Measurements from ENCODE around the gene SLC27A4.
A peak's percentile ranks its signal among the peaks of the same experiment; 100 is the strongest.

Gene SLC27A4

GRCh38 chr9:128393970-128394369, 53.6 kb downstream of the SLC27A4 start:
- H3K4me1 Mint-ChIP-seq (ENCODE audit: low read depth) = peaks cover 16% of the 10 kb centered on the region
- H3K27me3 Mint-ChIP-seq = peaks cover 16% of the 10 kb centered on the region
- H3K4me3 Mint-ChIP-seq = no peak overlapping the region
- intact Hi-C loops (cut with micrococcal nuclease) = no loop called here
- H3K9me3 Mint-ChIP-seq = no peaks in the 10 kb centered on the region
- no peak overlapping the region for H3K27ac Mint-ChIP-seq
- peaks cover 49% of the 10 kb centered on the region for H3K36me3 Mint-ChIP-seq (ENCODE audit: low read depth)

GRCh38 chr9:128394379-128395168, 54.2 kb downstream of the SLC27A4 start:
- Mint-ChIP-seq H3K4me3 (no peak overlapping the region), H3K4me1 (ENCODE audit: low read depth) (peaks cover 16% of the 10 kb centered on the region), H3K36me3 (ENCODE audit: low read depth) (peaks cover 43% of the 10 kb centered on the region), H3K27ac (no peak overlapping the region), H3K9me3 (no peaks in the 10 kb centered on the region), H3K27me3 (peaks cover 16% of the 10 kb centered on the region)
- intact Hi-C loops (cut with micrococcal nuclease) = no loop called here

GRCh38 chr9:128396970-128397613, 56.8 kb downstream of the SLC27A4 start:
- peaks cover 19% of the 10 kb centered on the region for H3K27me3 Mint-ChIP-seq
- peak overlapping the region; percentile 14 for H3K27ac Mint-ChIP-seq
- H3K36me3 Mint-ChIP-seq (ENCODE audit: low read depth) = peaks cover 18% of the 10 kb centered on the region
- peak overlapping the region; percentile 10 for H3K4me3 Mint-ChIP-seq
- H3K9me3 Mint-ChIP-seq = no peaks in the 10 kb centered on the region
- peaks cover 16% of the 10 kb centered on the region for H3K4me1 Mint-ChIP-seq (ENCODE audit: low read depth)
- intact Hi-C loops (cut with micrococcal nuclease) = no loop called here

- Mint-ChIP-seq H3K36me3 (ENCODE audit: low read depth) (peaks cover 11% of the 10 kb centered on the region), H3K27me3 (peaks cover 19% of the 10 kb centered on the region), H3K9me3 (no peaks in the 10 kb centered on the region), H3K27ac (no peak overlapping the region), H3K4me1 (ENCODE audit: low read depth) (peaks cover 16% of the 10 kb centered on the region), H3K4me3 (no peak overlapping the region)
- intact Hi-C loops (cut with micrococcal nuclease) = no loop called here
These were observed 57.5 kb downstream of the SLC27A4 start for GRCh38 chr9:128397831-128398230.

DNA sequence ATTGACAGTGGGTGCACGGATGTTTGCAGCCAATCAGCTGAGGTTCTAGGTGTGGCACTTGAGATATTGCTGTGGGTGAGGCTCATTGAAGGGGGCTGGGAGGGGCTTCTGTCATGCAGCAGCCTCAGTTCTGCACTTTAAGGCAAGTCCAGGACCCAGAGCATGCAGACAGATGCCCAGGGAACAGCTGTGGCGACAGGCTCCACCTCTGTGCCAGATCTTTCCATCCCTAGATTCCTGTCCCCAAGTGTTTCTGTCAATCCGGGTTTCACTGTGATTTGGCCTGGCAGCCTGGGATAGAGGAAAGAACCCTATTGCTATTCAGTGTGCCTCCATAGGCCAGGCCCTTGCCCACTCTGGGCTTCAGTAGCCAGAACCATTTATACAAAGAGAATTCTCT, 59.5 kb downstream of the SLC27A4 start:
- H3K27me3 Mint-ChIP-seq = peaks cover 16% of the 10 kb centered on the region
- no peak overlapping the region for H3K4me3 Mint-ChIP-seq
- intact Hi-C loops (cut with micrococcal nuclease) = no loop called here
- H3K36me3 Mint-ChIP-seq (ENCODE audit: low read depth) = no peaks in the 10 kb centered on the region
- no peaks in the 10 kb centered on the region for H3K9me3 Mint-ChIP-seq
- H3K27ac Mint-ChIP-seq = no peak overlapping the region
- H3K4me1 Mint-ChIP-seq (ENCODE audit: low read depth) = peaks cover 16% of the 10 kb centered on the region

DNA sequence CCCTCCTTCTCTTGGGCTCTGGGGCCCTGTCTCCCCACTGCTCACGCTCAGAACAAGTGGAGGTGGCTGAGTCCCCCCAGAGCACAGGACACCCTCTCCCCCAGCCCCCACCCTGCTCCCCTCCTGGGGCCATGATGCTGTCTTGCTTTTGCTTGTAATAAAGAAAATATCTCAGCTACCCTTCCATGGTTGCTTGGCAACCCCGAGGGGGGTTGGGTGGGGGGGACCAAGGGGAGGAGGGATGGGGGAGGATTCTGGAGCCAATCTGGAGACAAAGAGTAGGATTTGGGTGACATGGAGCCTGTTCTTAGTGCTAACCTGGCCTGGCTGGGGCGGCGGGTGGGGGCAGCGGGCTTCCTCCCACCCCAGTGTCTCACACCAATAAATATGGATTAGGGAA, 64.2 kb downstream of the SLC27A4 start:
- H3K4me1 Mint-ChIP-seq (ENCODE audit: low read depth) = peaks cover 4% of the 10 kb centered on the region
- no peak overlapping the region for H3K27ac Mint-ChIP-seq
- H3K36me3 Mint-ChIP-seq (ENCODE audit: low read depth) = no peaks in the 10 kb centered on the region
- no peaks in the 10 kb centered on the region for H3K9me3 Mint-ChIP-seq
- intact Hi-C loops (cut with micrococcal nuclease) = no loop called here
- H3K27me3 Mint-ChIP-seq = peaks cover 24% of the 10 kb centered on the region
- no peak overlapping the region for H3K4me3 Mint-ChIP-seq

- Mint-ChIP-seq H3K9me3 (no peaks in the 10 kb centered on the region), H3K4me3 (no peak overlapping the region), H3K27me3 (peaks cover 31% of the 10 kb centered on the region), H3K27ac (no peak overlapping the region), H3K36me3 (ENCODE audit: low read depth) (no peaks in the 10 kb centered on the region), H3K4me1 (ENCODE audit: low read depth) (peaks cover 4% of the 10 kb centered on the region)
- intact Hi-C loops (cut with micrococcal nuclease) = no loop called here
These were observed 64.9 kb downstream of the SLC27A4 start for GRCh38 chr9:128405077-128405779.

DNA sequence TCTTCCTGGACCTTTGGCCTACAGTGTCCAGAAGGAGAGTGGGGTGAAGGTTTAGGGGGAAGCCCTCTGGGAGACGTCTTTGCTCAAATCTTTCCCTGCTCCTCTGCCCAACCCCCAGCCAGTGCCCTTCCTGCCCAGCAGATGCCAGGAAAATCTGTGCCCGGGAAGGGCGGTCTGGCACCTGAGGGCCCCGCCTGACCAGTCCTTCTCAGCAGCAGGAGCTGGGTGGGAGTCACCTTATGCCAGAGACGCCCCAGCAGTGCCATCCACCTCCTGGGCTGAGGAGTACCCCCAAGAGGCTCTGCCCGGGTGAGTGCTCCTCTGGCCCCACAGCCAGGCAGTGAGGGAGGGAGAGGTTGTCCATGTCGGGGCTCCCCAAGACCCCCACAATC, 65.4 kb downstream of the SLC27A4 start:
- intact Hi-C loops (cut with micrococcal nuclease) = no loop called here

GRCh38 chr9:128406848-128407391, 66.6 kb downstream of the SLC27A4 start:
- Mint-ChIP-seq H3K4me3 (no peak overlapping the region), H3K4me1 (ENCODE audit: low read depth) (peaks cover 4% of the 10 kb centered on the region), H3K27ac (no peak overlapping the region), H3K36me3 (ENCODE audit: low read depth) (no peaks in the 10 kb centered on the region), H3K27me3 (peaks cover 44% of the 10 kb centered on the region), H3K9me3 (no peaks in the 10 kb centered on the region)
- intact Hi-C loops (cut with micrococcal nuclease) = no loop called here

More for the DNA sequence above, 65.4 kb downstream of the SLC27A4 start:
- peaks cover 4% of the 10 kb centered on the region for H3K4me1 Mint-ChIP-seq (ENCODE audit: low read depth)
- no peak overlapping the region for H3K27ac Mint-ChIP-seq
- no peaks in the 10 kb centered on the region for H3K36me3 Mint-ChIP-seq (ENCODE audit: low read depth)
- H3K27me3 Mint-ChIP-seq = peaks cover 34% of the 10 kb centered on the region
- H3K4me3 Mint-ChIP-seq = no peak overlapping the region
- H3K9me3 Mint-ChIP-seq = no peaks in the 10 kb centered on the region

- Mint-ChIP-seq H3K4me1 (ENCODE audit: low read depth) (peaks cover 4% of the 10 kb centered on the region), H3K36me3 (ENCODE audit: low read depth) (no peaks in the 10 kb centered on the region), H3K4me3 (no peak overlapping the region), H3K9me3 (no peaks in the 10 kb centered on the region), H3K27ac (no peak overlapping the region), H3K27me3 (peaks cover 50% of the 10 kb centered on the region)
- intact Hi-C loops (cut with micrococcal nuclease) = no loop called here
These were observed 68.7 kb downstream of the SLC27A4 start for GRCh38 chr9:128408963-128409431.

GRCh38 chr9:128409450-128409849, 69.1 kb downstream of the SLC27A4 start:
- no peaks in the 10 kb centered on the region for H3K9me3 Mint-ChIP-seq
- H3K27ac Mint-ChIP-seq = no peak overlapping the region
- peaks cover 52% of the 10 kb centered on the region for H3K27me3 Mint-ChIP-seq
- H3K4me3 Mint-ChIP-seq = no peak overlapping the region
- H3K36me3 Mint-ChIP-seq (ENCODE audit: low read depth) = no peaks in the 10 kb centered on the region
- peaks cover 4% of the 10 kb centered on the region for H3K4me1 Mint-ChIP-seq (ENCODE audit: low read depth)
- intact Hi-C loops (cut with micrococcal nuclease) = no loop called here

DNA sequence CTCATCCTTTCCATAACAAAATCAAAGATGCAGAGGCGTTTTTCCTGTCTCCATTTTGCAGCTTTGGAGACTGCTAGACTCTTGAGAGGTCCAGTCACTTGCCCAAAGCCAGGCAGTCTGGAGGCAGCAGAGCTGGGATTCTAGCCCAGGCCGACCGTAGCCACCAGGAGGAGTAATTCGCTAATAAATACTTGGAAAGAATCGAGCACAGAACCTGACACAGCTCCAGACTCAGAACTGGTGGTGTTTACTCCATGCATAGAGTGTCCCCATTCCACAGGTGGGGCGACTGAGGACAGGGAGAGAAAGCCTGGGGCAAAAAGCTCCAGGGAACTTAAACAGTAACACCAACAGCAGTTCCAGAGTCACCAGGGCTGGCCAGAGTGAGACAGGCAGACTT, 69.7 kb downstream of the SLC27A4 start:
- Mint-ChIP-seq H3K36me3 (ENCODE audit: low read depth) (no peaks in the 10 kb centered on the region), H3K9me3 (no peaks in the 10 kb centered on the region), H3K27ac (no peak overlapping the region), H3K4me3 (no peak overlapping the region), H3K4me1 (ENCODE audit: low read depth) (peaks cover 4% of the 10 kb centered on the region), H3K27me3 (peaks cover 55% of the 10 kb centered on the region)
- intact Hi-C loops (cut with micrococcal nuclease) = loop anchor here (5.0 kb wide), 1 partner anchor 113 kb away; no protein-coding TSS in a partner anchor

All from dendritic cell treated with granulocyte-macrophage colony-stimulating factor and Interleukin-4, amounts not matched to agents 40 ng/mL and 50 ng/mL, for 4 days (primary cell).